Upper lobe of left lung (tissue), 6 donors: ENCODE data around the gene AGBL1. TPM values are rescaled to one million over a fixed set of nuclear protein-coding genes. Genes with fewer than 3 reads are reported as not detected.

Experiments used
- ATAC-seq, 2 donors: fragments of 200-7000 bp; cut with Tn5 transposase; one replicate each; pipeline ENCODE4 v1.9.1; 2022; ENCODE audit warnings: mild to moderate bottlenecking in 2 of 2, moderate library complexity in 2 of 2; ENCODE audit not compliant: low FRiP score in 2 of 2
- DNase-seq, 2 donors: peaks; one replicate each; pipeline ENCODE4 v3.0.0-alpha.2; 2019 to 2020
- H3K27ac ChIP-seq, 4 donors: fragments of 200-600 bp; sonication (generic); one replicate each; pipeline ENCODE4 v1.5.1; 2016 to 2019
- H3K27me3 ChIP-seq, 4 donors: fragments of 200-600 bp; sonication (generic); one replicate each; pipeline ENCODE4 v1.5.1; 2017 to 2019
- H3K36me3 ChIP-seq, 4 donors: fragments of 200-600 bp; sonication (generic); one replicate each; pipeline ENCODE4 v1.5.1; 2016 to 2019
- H3K4me1 ChIP-seq, 4 donors: fragments of 200-600 bp; sonication (generic); one replicate each; pipeline ENCODE4 v1.5.1; 2018 to 2019
- H3K4me3 ChIP-seq, 4 donors: fragments of 200-600 bp; sonication (generic); one replicate each; pipeline ENCODE4 v1.5.1; 2017 to 2019; ENCODE audit warnings: mild to moderate bottlenecking in 2 of 4, moderate library complexity in 1 of 4
- H3K9me3 ChIP-seq, 4 donors: fragments of 200-600 bp; sonication (generic); one replicate each; pipeline ENCODE4 v1.5.1; 2018 to 2019
- CTCF ChIP-seq, 6 experiments: fragments of 450-650 bp in 4 of 6; fragments of 200-600 bp in 2 of 6; sonication (generic) in 2 of 6; IDR thresholded peaks; one replicate each; pipeline ENCODE4 v1.5.1; 2016 to 2019; ENCODE audit warnings: antibody characterized with exemption in 6 of 6
- EP300 ChIP-seq, 4 donors: sonication (generic); formaldehyde crosslinking; IDR thresholded peaks; one replicate each; pipeline ENCODE4 v1.5.1; 2017; ENCODE audit warnings: antibody characterized with exemption in 4 of 4, control low read depth in 2 of 4
- POLR2A ChIP-seq, 4 donors: fragments of 450-650 bp; IDR thresholded peaks; one replicate each; pipeline ENCODE4 v1.5.1; 2016 to 2017; ENCODE audit warnings: antibody characterized with exemption in 4 of 4, mild to moderate bottlenecking in 2 of 4
- POLR2AphosphoS5 ChIP-seq, 2 donors: sonication (generic); formaldehyde crosslinking; IDR thresholded peaks; one replicate each; pipeline ENCODE4 v1.5.1; 2017; ENCODE audit warnings: antibody characterized with exemption in 2 of 2
- WGBS, 2 donors: methylation state at CpG; one replicate each; pipeline ENCODE4 v1.1.5; 2017 to 2018; 5-methylcytosine and 5-hydroxymethylcytosine counted together
- total RNA-seq, 6 donors: library from RNA; depleted of rRNA in 4 of 6; stranded (reverse); fragments of >200 nt in 4 of 6; gene quantifications; one replicate each; pipeline versions ENCODE4 v1.1.0 to v1.2.1, GENCODE V29; 2016 to 2021
- donor health status: DM: no; HTN: no; CAD: no; lungs with moderate emphysema.
- donor health status: DM: no; HTN: yes; CAD: no; lungs with severe emphysema.

The AGBL1 gene
- total RNA-seq, 6 donors from 2014 or later: 3.1 to 23.0 (median 14.5) TPM

GRCh38 chr15:86157606-86158293, 78.1 kb downstream of the AGBL1 start:
- Histone ChIP-seq H3K27ac (no peak overlapping the region), H3K4me3 (no peak overlapping the region), H3K27me3 (no peaks in the 10 kb centered on the region), H3K4me1 (no peaks in the 10 kb centered on the region), H3K36me3 (no peaks in the 10 kb centered on the region), H3K9me3 (peaks cover 0 to 3% (median 0%) of the 10 kb centered on the region in 4 donors)
- 86 to 91% methylated on average over 6 of the region's 6 CpGs for WGBS, 2 donors
- DNase-seq (no peak), ATAC-seq (peak in 1 of 2 donors; percentile 44)
- TF ChIP-seq POLR2AphosphoS5 (IDR thresholded peaks at IDR 0.05) (no peak), EP300 (IDR thresholded peaks at IDR 0.05) (no peak), CTCF (IDR thresholded peaks at IDR 0.05) (no peak)

GRCh38 chr15:86159468-86159867, 79.8 kb downstream of the AGBL1 start:
- Histone ChIP-seq H3K9me3 (no peaks in the 10 kb centered on the region), H3K27me3 (no peaks in the 10 kb centered on the region), H3K4me3 (no peak overlapping the region), H3K36me3 (no peaks in the 10 kb centered on the region), H3K4me1 (no peaks in the 10 kb centered on the region), H3K27ac (no peak overlapping the region)
- 83 to 87% methylated on average over 3 of the region's 3 CpGs for WGBS, 2 donors
- DNase-seq: no peak
- no peak for ATAC-seq
- TF ChIP-seq CTCF (IDR thresholded peaks at IDR 0.05): no peak
- TF ChIP-seq EP300 (IDR thresholded peaks at IDR 0.05): no peak
- TF ChIP-seq POLR2A (IDR thresholded peaks at IDR 0.05): no peak
- no peak for TF ChIP-seq POLR2AphosphoS5 (IDR thresholded peaks at IDR 0.05)

GRCh38 chr15:86161250-86161649, 81.6 kb downstream of the AGBL1 start:
- 79 to 83% methylated on average over 5 of the region's 5 CpGs for WGBS, 2 donors
- H3K4me3 ChIP-seq: no peak overlapping the region

GRCh38 chr15:86162172-86162591, 82.5 kb downstream of the AGBL1 start:
- Histone ChIP-seq H3K4me1 (no peaks in the 10 kb centered on the region), H3K4me3 (no peak overlapping the region), H3K27me3 (no peaks in the 10 kb centered on the region), H3K9me3 (no peaks in the 10 kb centered on the region), H3K36me3 (no peaks in the 10 kb centered on the region), H3K27ac (no peak overlapping the region)
- no peak for TF ChIP-seq EP300 (IDR thresholded peaks at IDR 0.05)
- no peak for TF ChIP-seq POLR2A (IDR thresholded peaks at IDR 0.05)
- TF ChIP-seq POLR2AphosphoS5 (IDR thresholded peaks at IDR 0.05): no peak
- no peak for TF ChIP-seq CTCF (IDR thresholded peaks at IDR 0.05)
- ATAC-seq: no peak
- WGBS, 2 donors: 80 to 86% methylated on average over 2 of the region's 2 CpGs
- DNase-seq: no peak

More at GRCh38 chr15:86161250-86161649, 81.6 kb downstream of the AGBL1 start:
- TF ChIP-seq CTCF (IDR thresholded peaks at IDR 0.05): no peak
- TF ChIP-seq POLR2AphosphoS5 (IDR thresholded peaks at IDR 0.05): no peak
- no peak for TF ChIP-seq EP300 (IDR thresholded peaks at IDR 0.05)
- TF ChIP-seq POLR2A (IDR thresholded peaks at IDR 0.05): no peak
- Histone ChIP-seq H3K4me1 (no peaks in the 10 kb centered on the region), H3K36me3 (no peaks in the 10 kb centered on the region), H3K27me3 (no peaks in the 10 kb centered on the region), H3K27ac (no peak overlapping the region), H3K9me3 (no peaks in the 10 kb centered on the region)
- DNase-seq (no peak), ATAC-seq (no peak)

- TF ChIP-seq CTCF (IDR thresholded peaks at IDR 0.05) (no peak), POLR2AphosphoS5 (IDR thresholded peaks at IDR 0.05) (no peak), POLR2A (IDR thresholded peaks at IDR 0.05) (no peak), EP300 (IDR thresholded peaks at IDR 0.05) (no peak)
These were observed 83.0 kb downstream of the AGBL1 start for GRCh38 chr15:86162641-86163040.

More at GRCh38 chr15:86162641-86163040, 83.0 kb downstream of the AGBL1 start:
- H3K27ac ChIP-seq: no peak overlapping the region
- H3K4me1 ChIP-seq: no peaks in the 10 kb centered on the region
- 79 to 89% methylated on average over 2 of the region's 2 CpGs for WGBS, 2 donors
- no peak for ATAC-seq
- no peak for DNase-seq
- no peaks in the 10 kb centered on the region for H3K27me3 ChIP-seq
- no peaks in the 10 kb centered on the region for H3K36me3 ChIP-seq
- H3K4me3 ChIP-seq: no peak overlapping the region
- no peaks in the 10 kb centered on the region for H3K9me3 ChIP-seq
